GM12878 (cell line): ENCODE data around the gene ARHGAP6. TPM values are rescaled to one million over a fixed set of nuclear protein-coding genes. Genes with fewer than 3 reads are reported as not detected.

ENCODE experiments used
- ATAC-seq: fragments of 200-7000 bp; cut with Tn5 transposase; 3 replicates; pipeline ENCODE4 v1.9.1; 2020; ENCODE audit warnings: mild to moderate bottlenecking, moderate library complexity
- BruUV-seq: library from RNA; stranded (reverse); fragments of 400-500 nt; replicated peaks from 2 replicates; lab custom pipeline; 2021; lab: Mats Ljungman, UMichigan
- CTCF ChIA-PET: fragments of 300-600 bp; sonication (Branson Sonifier 250); formaldehyde crosslinking; extraction: SDS; loops from one replicate; lab custom pipeline; 2021; ENCODE audit warnings: inconsistent platforms; lab: Yijun Ruan, JAX
- POLR2A ChIA-PET: fragments of 350-600 bp; formaldehyde crosslinking; extraction: SDS; loops from one replicate; lab custom pipeline; 2021; ENCODE audit warnings: inconsistent platforms; lab: Charles Lee
- RAD21 ChIA-PET: fragments of 300-600 bp; sonication (Branson Sonifier 250); formaldehyde crosslinking; loops from one replicate; lab custom pipeline; 2023; ENCODE audit warnings: antibody characterized with exemption; ENCODE audit not compliant: unreplicated experiment; lab: Charles Lee
- SMC1A ChIA-PET: fragments of 300-600 bp; sonication (Branson Sonifier 250); formaldehyde crosslinking; loops from one replicate; lab custom pipeline; 2023; ENCODE audit not compliant: unreplicated experiment, uncharacterized antibody; lab: Charles Lee
- DNase-seq: peaks from one replicate; pipeline ENCODE4 v3.0.0-alpha.2; 2011; ENCODE audit warnings: low read depth, low spot score
- FAIRE-seq: peaks from 3 replicates; lab custom pipeline; 2011; peaks lifted over from hg19 to GRCh38; lab: Jason Lieb, UNC
- H2AFZ ChIP-seq: 2 replicates; pipeline ENCODE4 v1.6.0; 2011; ENCODE audit warnings: low read depth, low read length, control low read depth; ENCODE audit not compliant: control insufficient read depth
- H3K27ac ChIP-seq: 2 replicates; pipeline ENCODE4 v1.5.1; 2011; ENCODE audit warnings: control low read depth; ENCODE audit not compliant: control insufficient read depth, insufficient read depth
- H3K27me3 ChIP-seq, 2 experiments: replicated peaks in 1 of 2; 2 replicates each; pipeline versions ENCODE4 v1.6.0 to v1.6.1; 2011; ENCODE audit warnings: low read length in 1 of 2; ENCODE audit not compliant: control insufficient read depth in 2 of 2, insufficient read depth in 2 of 2
- H3K36me3 ChIP-seq, 2 experiments: 2 replicates each; pipeline ENCODE4 v1.5.1; 2011; ENCODE audit warnings: low read length in 1 of 2; ENCODE audit not compliant: control insufficient read depth in 2 of 2, insufficient read depth in 2 of 2
- H3K4me1 ChIP-seq: 2 replicates; pipeline ENCODE4 v1.6.1; 2011; ENCODE audit warnings: mild to moderate bottlenecking, low read length, moderate library complexity, mixed read lengths; ENCODE audit not compliant: control insufficient read depth, insufficient read depth
- H3K4me2 ChIP-seq: 2 replicates; pipeline ENCODE4 v1.6.0; 2011; ENCODE audit warnings: control low read depth; ENCODE audit not compliant: control insufficient read depth, insufficient read depth
- H3K4me3 ChIP-seq: fragments of 200-600 bp; sonication (generic); 2 replicates; pipeline ENCODE4 v1.5.1; 2016
- H3K79me2 ChIP-seq: 2 replicates; pipeline ENCODE4 v1.6.0; 2011; ENCODE audit warnings: low read length; ENCODE audit not compliant: control insufficient read depth, insufficient read depth
- H3K9ac ChIP-seq: 2 replicates; pipeline ENCODE4 v1.8.0; 2011; ENCODE audit warnings: low read length, control low read depth, mixed read lengths; ENCODE audit not compliant: control insufficient read depth, insufficient read depth
- H3K9me3 ChIP-seq: replicated peaks from 3 replicates; pipeline ENCODE4 v1.5.1; 2011; ENCODE audit warnings: mild to moderate bottlenecking, low read length; ENCODE audit not compliant: control insufficient read depth, insufficient read depth
- H4K20me1 ChIP-seq: 2 replicates; pipeline ENCODE4 v1.6.0; 2011; ENCODE audit not compliant: control insufficient read depth, insufficient read depth
- HCFC1 ChIP-seq: fragments of 150-350 bp; IDR thresholded peaks from 2 replicates; pipeline ENCODE4 v1.6.1; 2014; ENCODE audit warnings: low read length
- NR2C1 ChIP-seq: fragments of 450-650 bp; IDR thresholded peaks from 2 replicates; pipeline ENCODE4 v1.6.1; 2017; ENCODE audit warnings: antibody characterized with exemption, mild to moderate bottlenecking, moderate library complexity
- RAD51 ChIP-seq: fragments of 450-650 bp; IDR thresholded peaks from 2 replicates; pipeline ENCODE4 v1.6.1; 2016; ENCODE audit warnings: moderate library complexity, mild to moderate bottlenecking, inconsistent platforms
- RELA ChIP-seq: fragments of 450-650 bp; IDR thresholded peaks from 2 replicates; pipeline ENCODE4 v1.8.0; 2014; ENCODE audit warnings: borderline replicate concordance; ENCODE audit not compliant: partially characterized antibody
- SIN3A ChIP-seq: IDR thresholded peaks from 2 replicates; pipeline ENCODE4 v1.6.1; 2012; ENCODE audit warnings: low read depth, low read length, improper control_type of control experiment
- SP1 ChIP-seq: IDR thresholded peaks from one replicate; pipeline ENCODE4 v1.6.1; 2011; ENCODE audit warnings: low read depth, low read length
- WGBS: methylation state at CpG from one replicate; pipeline ENCODE4 v1.1.6; 2016; ENCODE audit warnings: low lambda C conversion rate; ENCODE audit not compliant: insufficient replicate concordance, insufficient coverage; ENCODE audit errors: missing lambda C conversion rate; 5-methylcytosine and 5-hydroxymethylcytosine counted together
- in situ Hi-C: fragments of 300-500 bp; cut with MboI; formaldehyde crosslinking; loops from 9 replicates; pipeline ENCODE4 v1.14.3; 2018; ENCODE audit warnings: mixed read lengths
- intact Hi-C: fragments of 100-400 bp; cut with micrococcal nuclease; formaldehyde crosslinking; loops from one replicate; pipeline ENCODE4 v1.14.2; 2022; ENCODE audit not compliant: unreplicated experiment
- polyA plus RNA-seq, 11 experiments: library from polyadenylated mRNA; depleted of rRNA in 4 of 11; unstranded in 6 of 11; stranded (reverse) in 5 of 11; fragments of >200 nt; fragmentation: Nextera tagmentation in 4 of 11; fragmentation: Illumina TruSeq in 1 of 11; extraction: Ambion mirVana in 4 of 11; extraction: Trizol in 1 of 11; gene quantifications; 1 replicate in 1 of 11; 2 replicates in 10 of 11; pipeline versions ENCODE4 v1.2.1 to v1.2.3, GENCODE V29; 2011 to 2016; ENCODE audit warnings: inconsistent platforms in 2 of 11, missing spikeins in 2 of 11, low read depth in 1 of 11
- total RNA-seq, 4 experiments: library from RNA; depleted of rRNA in 3 of 4; stranded (reverse); fragments of >200 nt in 3 of 4; fragmentation: Illumina TruSeq in 1 of 4; extraction: Trizol in 1 of 4; gene quantifications; 2 replicates each; pipeline versions ENCODE4 v1.2.1 to v1.2.3, GENCODE V29; 2013 to 2021
- TF ChIP-seq, protein P1 (sequence below): fragments of 450-650 bp; IDR thresholded peaks from 2 replicates; pipeline ENCODE4 v1.6.1; 2017; ENCODE audit warnings: antibody characterized with exemption, mild to moderate bottlenecking, moderate library complexity
- TF ChIP-seq, protein P2 (sequence below): fragments of 450-650 bp; formaldehyde crosslinking; IDR thresholded peaks from 2 replicates; pipeline ENCODE4 v1.4.0; 2020; ENCODE audit warnings: mild to moderate bottlenecking, moderate library complexity
- TF ChIP-seq, protein P3 (sequence below): IDR thresholded peaks from 2 replicates; pipeline ENCODE4 v1.6.1; 2011; ENCODE audit warnings: borderline replicate concordance, low read depth, mild to moderate bottlenecking, moderate library complexity, low read length; ENCODE audit not compliant: insufficient read depth, poor library complexity, severe bottlenecking

ARHGAP6 gene
- total and polyA plus RNA-seq, 10 of the 15 experiments (the other 5 are each of a cell fraction or from before 2014, with no cell fraction given) = 0.20 to 1.8 (median 0.76) TPM

DNA sequence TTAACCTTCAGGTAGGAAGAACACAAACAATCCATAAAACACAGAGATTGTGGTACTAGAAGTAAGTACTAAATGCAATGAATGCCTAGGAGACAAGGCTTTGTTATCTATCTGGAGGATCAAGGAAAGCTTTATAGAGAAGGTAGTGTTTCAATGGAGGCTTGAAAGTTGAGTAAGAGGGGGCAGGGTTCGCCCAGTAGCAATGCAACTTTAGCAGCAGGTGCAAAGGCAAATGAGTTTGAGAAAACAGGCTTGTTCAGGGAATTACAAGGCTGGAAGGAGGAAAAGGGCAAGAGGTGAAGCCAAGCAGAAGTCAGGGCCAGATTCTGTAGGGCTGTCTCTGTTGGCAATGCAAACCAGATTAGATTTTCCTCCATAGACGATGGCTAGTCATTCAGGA is 408.0 kb downstream of the ARHGAP6 start:
- FAIRE-seq (no peak), ATAC-seq (no peak), DNase-seq (no peak)
- intact Hi-C loops (no loop called here), in situ Hi-C loops (no loop called here)
- Histone ChIP-seq H3K4me3 (no peak overlapping the region), H3K27me3 (no peaks in the 10 kb centered on the region), H3K9me3 (no peaks in the 10 kb centered on the region), H3K27ac (no peak overlapping the region), H3K9ac (no peak overlapping the region), H2AFZ (no peak overlapping the region), H4K20me1 (no peaks in the 10 kb centered on the region), H3K4me2 (no peak overlapping the region), H3K79me2 (no peaks in the 10 kb centered on the region), H3K4me1 (no peaks in the 10 kb centered on the region)
- RAD21 ChIA-PET = no interaction called here
- POLR2A ChIA-PET = no interaction called here
- CTCF ChIA-PET = interaction anchor here (0.6 kb wide), 1 partner anchor 13 kb away, joined by 3 read pairs; no protein-coding TSS in a partner anchor
- SMC1A ChIA-PET = no interaction called here
- TF ChIP-seq, protein P1, sequence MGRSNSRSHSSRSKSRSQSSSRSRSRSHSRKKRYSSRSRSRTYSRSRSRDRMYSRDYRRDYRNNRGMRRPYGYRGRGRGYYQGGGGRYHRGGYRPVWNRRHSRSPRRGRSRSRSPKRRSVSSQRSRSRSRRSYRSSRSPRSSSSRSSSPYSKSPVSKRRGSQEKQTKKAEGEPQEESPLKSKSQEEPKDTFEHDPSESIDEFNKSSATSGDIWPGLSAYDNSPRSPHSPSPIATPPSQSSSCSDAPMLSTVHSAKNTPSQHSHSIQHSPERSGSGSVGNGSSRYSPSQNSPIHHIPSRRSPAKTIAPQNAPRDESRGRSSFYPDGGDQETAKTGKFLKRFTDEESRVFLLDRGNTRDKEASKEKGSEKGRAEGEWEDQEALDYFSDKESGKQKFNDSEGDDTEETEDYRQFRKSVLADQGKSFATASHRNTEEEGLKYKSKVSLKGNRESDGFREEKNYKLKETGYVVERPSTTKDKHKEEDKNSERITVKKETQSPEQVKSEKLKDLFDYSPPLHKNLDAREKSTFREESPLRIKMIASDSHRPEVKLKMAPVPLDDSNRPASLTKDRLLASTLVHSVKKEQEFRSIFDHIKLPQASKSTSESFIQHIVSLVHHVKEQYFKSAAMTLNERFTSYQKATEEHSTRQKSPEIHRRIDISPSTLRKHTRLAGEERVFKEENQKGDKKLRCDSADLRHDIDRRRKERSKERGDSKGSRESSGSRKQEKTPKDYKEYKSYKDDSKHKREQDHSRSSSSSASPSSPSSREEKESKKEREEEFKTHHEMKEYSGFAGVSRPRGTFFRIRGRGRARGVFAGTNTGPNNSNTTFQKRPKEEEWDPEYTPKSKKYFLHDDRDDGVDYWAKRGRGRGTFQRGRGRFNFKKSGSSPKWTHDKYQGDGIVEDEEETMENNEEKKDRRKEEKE = no peak
- TF ChIP-seq RELA (no peak), RAD51 (no peak), NR2C1 (no peak), SP1 (no peak), HCFC1 (no peak), SIN3A (no peak)
- TF ChIP-seq, protein P2, sequence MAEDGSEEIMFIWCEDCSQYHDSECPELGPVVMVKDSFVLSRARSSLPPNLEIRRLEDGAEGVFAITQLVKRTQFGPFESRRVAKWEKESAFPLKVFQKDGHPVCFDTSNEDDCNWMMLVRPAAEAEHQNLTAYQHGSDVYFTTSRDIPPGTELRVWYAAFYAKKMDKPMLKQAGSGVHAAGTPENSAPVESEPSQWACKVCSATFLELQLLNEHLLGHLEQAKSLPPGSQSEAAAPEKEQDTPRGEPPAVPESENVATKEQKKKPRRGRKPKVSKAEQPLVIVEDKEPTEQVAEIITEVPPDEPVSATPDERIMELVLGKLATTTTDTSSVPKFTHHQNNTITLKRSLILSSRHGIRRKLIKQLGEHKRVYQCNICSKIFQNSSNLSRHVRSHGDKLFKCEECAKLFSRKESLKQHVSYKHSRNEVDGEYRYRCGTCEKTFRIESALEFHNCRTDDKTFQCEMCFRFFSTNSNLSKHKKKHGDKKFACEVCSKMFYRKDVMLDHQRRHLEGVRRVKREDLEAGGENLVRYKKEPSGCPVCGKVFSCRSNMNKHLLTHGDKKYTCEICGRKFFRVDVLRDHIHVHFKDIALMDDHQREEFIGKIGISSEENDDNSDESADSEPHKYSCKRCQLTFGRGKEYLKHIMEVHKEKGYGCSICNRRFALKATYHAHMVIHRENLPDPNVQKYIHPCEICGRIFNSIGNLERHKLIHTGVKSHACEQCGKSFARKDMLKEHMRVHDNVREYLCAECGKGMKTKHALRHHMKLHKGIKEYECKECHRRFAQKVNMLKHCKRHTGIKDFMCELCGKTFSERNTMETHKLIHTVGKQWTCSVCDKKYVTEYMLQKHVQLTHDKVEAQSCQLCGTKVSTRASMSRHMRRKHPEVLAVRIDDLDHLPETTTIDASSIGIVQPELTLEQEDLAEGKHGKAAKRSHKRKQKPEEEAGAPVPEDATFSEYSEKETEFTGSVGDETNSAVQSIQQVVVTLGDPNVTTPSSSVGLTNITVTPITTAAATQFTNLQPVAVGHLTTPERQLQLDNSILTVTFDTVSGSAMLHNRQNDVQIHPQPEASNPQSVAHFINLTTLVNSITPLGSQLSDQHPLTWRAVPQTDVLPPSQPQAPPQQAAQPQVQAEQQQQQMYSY = no peak
- TF ChIP-seq, protein P3, sequence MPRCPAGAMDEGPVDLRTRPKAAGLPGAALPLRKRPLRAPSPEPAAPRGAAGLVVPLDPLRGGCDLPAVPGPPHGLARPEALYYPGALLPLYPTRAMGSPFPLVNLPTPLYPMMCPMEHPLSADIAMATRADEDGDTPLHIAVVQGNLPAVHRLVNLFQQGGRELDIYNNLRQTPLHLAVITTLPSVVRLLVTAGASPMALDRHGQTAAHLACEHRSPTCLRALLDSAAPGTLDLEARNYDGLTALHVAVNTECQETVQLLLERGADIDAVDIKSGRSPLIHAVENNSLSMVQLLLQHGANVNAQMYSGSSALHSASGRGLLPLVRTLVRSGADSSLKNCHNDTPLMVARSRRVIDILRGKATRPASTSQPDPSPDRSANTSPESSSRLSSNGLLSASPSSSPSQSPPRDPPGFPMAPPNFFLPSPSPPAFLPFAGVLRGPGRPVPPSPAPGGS = no peak
- TF ChIP-seq, all 136 proteins: peak for 0
- BruUV-seq = no TSS peak
- 22% methylated on average over 2 of the region's 2 CpGs for WGBS
- no peaks in the 10 kb centered on the region for H3K36me3 ChIP-seq
